ENCODE results near the gene UBE2D1.

DNA sequence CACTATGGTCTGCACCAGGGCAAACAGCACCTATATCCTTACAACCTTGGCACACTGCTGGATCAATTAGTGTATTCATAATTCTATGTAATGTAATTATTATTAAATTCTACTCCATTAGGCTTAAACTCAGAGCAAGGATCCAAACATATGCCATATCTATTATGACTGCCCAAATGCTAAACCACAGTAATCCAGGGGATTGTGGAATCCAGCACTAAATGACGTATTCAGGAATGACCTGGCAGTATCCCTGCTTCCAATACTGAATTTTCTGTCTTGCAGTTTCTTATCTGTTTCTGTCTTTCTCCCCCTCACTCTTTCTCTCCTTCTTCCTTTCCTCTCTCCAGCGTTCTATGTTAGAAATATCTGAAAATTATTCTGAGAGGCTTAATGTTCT lies 16.5 kb upstream of the UBE2D1 start:
- TF ChIP-seq RXRA (CRISPR knock-in tag; IDR thresholded peaks at IDR 0.05): no peak
- TF ChIP-seq POLR2A (IDR thresholded peaks at IDR 0.05; ENCODE audit: insufficient read depth in 1 of 2, low read depth in 2 of 2, low read length in 2 of 2): no peak
- no peak for TF ChIP-seq ZNF274 (CRISPR knock-in tag; IDR thresholded peaks at IDR 0.05)
- no peak for TF ChIP-seq NONO (IDR thresholded peaks at IDR 0.05)
- TF ChIP-seq NONO (CRISPR knock-in tag; conservative IDR thresholded peaks at IDR 0.05): no peak

Measured in HepG2 (cell line).